GM21619 (cell line): ENCODE measurements around the gene RAPGEF5.

Experiments
- ATAC-seq: cut with Tn5 transposase; IDR thresholded peaks from one replicate; pipeline ENCODE4 v1.9.1; 2021; ENCODE audit not compliant: unreplicated experiment

Gene RAPGEF5

GRCh38 chr7:22229148-22229547 is 127.8 kb downstream of the RAPGEF5 start:
- ATAC-seq = no peak

- ATAC-seq = no peak
Observed at GRCh38 chr7:22223807-22224206, 133.1 kb downstream of the RAPGEF5 start.

GRCh38 chr7:22220941-22221340 is 136.0 kb downstream of the RAPGEF5 start:
- no peak for ATAC-seq

GRCh38 chr7:22219739-22220493 is 137.0 kb downstream of the RAPGEF5 start:
- ATAC-seq = no peak

GRCh38 chr7:22219036-22219435 is 137.9 kb downstream of the RAPGEF5 start:
- no peak for ATAC-seq

GRCh38 chr7:22216832-22217475 is 140.0 kb downstream of the RAPGEF5 start:
- no peak for ATAC-seq

- no peak for ATAC-seq
Observed at GRCh38 chr7:22216309-22216708, 140.6 kb downstream of the RAPGEF5 start.

- ATAC-seq = no peak
Observed at GRCh38 chr7:22214000-22214399, 143.0 kb downstream of the RAPGEF5 start.

- ATAC-seq = no peak
Observed at GRCh38 chr7:22213081-22213480, 143.9 kb downstream of the RAPGEF5 start.

- ATAC-seq = no peak
Observed at GRCh38 chr7:22210967-22211366, 146.0 kb downstream of the RAPGEF5 start.

GRCh38 chr7:22210355-22210754 is 146.6 kb downstream of the RAPGEF5 start:
- ATAC-seq = no peak

GRCh38 chr7:22208799-22209198 is 148.2 kb downstream of the RAPGEF5 start:
- no peak for ATAC-seq

- ATAC-seq = no peak
Observed at GRCh38 chr7:22207724-22208225, 149.2 kb downstream of the RAPGEF5 start.

- no peak for ATAC-seq
Observed at GRCh38 chr7:22205631-22206030, 151.3 kb downstream of the RAPGEF5 start.

GRCh38 chr7:22204312-22204711 is 152.6 kb downstream of the RAPGEF5 start:
- ATAC-seq = no peak

GRCh38 chr7:22202141-22202540 is 154.8 kb downstream of the RAPGEF5 start:
- no peak for ATAC-seq

GRCh38 chr7:22201186-22201880 is 155.6 kb downstream of the RAPGEF5 start:
- ATAC-seq = no peak

GRCh38 chr7:22200777-22201176 is 156.2 kb downstream of the RAPGEF5 start:
- no peak for ATAC-seq

GRCh38 chr7:22200238-22200637 is 156.7 kb downstream of the RAPGEF5 start:
- ATAC-seq = no peak

GRCh38 chr7:22197376-22197775 is 159.6 kb downstream of the RAPGEF5 start:
- no peak for ATAC-seq

GRCh38 chr7:22196429-22196828 is 160.5 kb downstream of the RAPGEF5 start:
- ATAC-seq = no peak
